Mucosa of descending colon (tissue), 3 donors: ENCODE results near the gene FSHR. TPM values are rescaled to one million over a fixed set of nuclear protein-coding genes. Genes with fewer than 3 reads are reported as not detected.

Source experiments
- ATAC-seq: fragments of 200-7000 bp; cut with Tn5 transposase; one replicate; pipeline ENCODE4 v1.9.1; 2020; ENCODE audit warnings: mild to moderate bottlenecking, moderate library complexity
- DNase-seq, 3 donors: peaks; one replicate each; pipeline ENCODE4 v3.0.0-alpha.2; 2020
- H3K36me3 ChIP-seq: fragments of 200-600 bp; one replicate; pipeline ENCODE4 v1.8.0; 2021; ENCODE audit warnings: low read depth, mild to moderate bottlenecking
- H3K4me1 ChIP-seq: fragments of 200-600 bp; one replicate; pipeline ENCODE4 v1.8.0; 2021; ENCODE audit warnings: low read depth, mild to moderate bottlenecking
- H3K4me3 ChIP-seq: fragments of 200-600 bp; one replicate; pipeline ENCODE4 v1.8.0; 2021; ENCODE audit warnings: mild to moderate bottlenecking
- H3K9me3 ChIP-seq: fragments of 200-600 bp; one replicate; pipeline ENCODE4 v1.8.0; 2021; ENCODE audit warnings: mild to moderate bottlenecking
- intact Hi-C, 2 donors: fragments of 100-400 bp; cut with DNase I in 1 of 2; cut with micrococcal nuclease in 1 of 2; formaldehyde crosslinking; loops; one replicate each; pipeline versions ENCODE4 v1.11.0 to v1.11.1; 2022; cut with DNase I, micrococcal nuclease
- total RNA-seq, 3 donors: library from RNA; stranded (reverse); fragmentation: NEBNext Ultra II Directional in 2 of 3; extraction: Animal tissue kit (Norgen Biotek cat#: 25700) in 2 of 3; gene quantifications; one replicate each; pipeline versions ENCODE4 v1.2.1 to v1.2.4, GENCODE V29; 2021 to 2023
- TF ChIP-seq, protein P1 (sequence below): fragments of 200-600 bp; IDR thresholded peaks from one replicate; pipeline ENCODE4 v1.8.0; 2022; ENCODE audit warnings: antibody characterized with exemption, mild to moderate bottlenecking
- donor health status: DM: no; HTN: no; CAD: no; lungs with moderate emphysema.
- donor health status: DM: no; HTN: no; CAD: no.
- donor health status: DM: no; HTN: yes; CAD: no.

FSHR gene
- total RNA-seq, 3 donors from 2014 or later: not detected

DNA sequence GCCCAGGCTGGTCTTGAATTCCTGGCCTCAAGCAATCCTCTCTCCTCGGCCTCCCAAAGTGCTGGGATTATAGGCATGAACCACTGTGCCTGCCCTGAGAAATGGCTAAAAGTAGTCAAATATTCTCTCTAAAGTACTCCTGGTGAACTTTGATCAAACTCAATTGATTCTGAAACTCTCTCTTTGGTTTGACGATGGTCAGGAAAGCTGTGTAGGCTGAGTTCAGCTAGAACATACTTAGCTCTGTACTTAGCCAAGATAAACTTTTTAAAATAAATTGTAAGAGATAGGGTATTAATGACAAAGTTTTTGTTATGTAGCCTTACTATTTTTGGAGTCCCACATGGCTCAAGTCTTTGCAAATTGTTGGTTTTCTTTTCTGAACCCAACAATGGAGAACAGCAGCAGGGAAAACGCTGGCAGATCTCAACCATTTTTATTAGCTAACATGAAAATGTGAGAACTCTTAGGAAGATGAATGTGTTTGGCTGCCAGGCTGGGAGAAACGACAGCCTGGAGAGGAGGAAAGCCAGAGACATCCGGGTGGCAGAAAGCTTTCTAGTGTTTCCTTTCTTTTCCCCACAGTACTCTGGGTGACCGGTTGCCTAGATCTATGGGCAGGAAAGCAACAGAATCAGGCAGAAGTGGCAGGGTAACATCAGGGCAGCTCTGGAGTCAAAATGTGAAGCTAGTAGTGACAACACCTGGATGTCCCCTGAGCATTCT is 205.8 kb downstream of the FSHR start:
- no peak overlapping the region for H3K4me3 ChIP-seq
- TF ChIP-seq, protein P1, sequence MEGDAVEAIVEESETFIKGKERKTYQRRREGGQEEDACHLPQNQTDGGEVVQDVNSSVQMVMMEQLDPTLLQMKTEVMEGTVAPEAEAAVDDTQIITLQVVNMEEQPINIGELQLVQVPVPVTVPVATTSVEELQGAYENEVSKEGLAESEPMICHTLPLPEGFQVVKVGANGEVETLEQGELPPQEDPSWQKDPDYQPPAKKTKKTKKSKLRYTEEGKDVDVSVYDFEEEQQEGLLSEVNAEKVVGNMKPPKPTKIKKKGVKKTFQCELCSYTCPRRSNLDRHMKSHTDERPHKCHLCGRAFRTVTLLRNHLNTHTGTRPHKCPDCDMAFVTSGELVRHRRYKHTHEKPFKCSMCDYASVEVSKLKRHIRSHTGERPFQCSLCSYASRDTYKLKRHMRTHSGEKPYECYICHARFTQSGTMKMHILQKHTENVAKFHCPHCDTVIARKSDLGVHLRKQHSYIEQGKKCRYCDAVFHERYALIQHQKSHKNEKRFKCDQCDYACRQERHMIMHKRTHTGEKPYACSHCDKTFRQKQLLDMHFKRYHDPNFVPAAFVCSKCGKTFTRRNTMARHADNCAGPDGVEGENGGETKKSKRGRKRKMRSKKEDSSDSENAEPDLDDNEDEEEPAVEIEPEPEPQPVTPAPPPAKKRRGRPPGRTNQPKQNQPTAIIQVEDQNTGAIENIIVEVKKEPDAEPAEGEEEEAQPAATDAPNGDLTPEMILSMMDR: no peak
- ATAC-seq (no peak), DNase-seq (no peak)
- intact Hi-C loops: loop anchor here in 1 of 2 donors (10.0 kb wide), 1 partner anchor 1546 kb away; no protein-coding TSS in a partner anchor
- no peaks in the 10 kb centered on the region for H3K4me1 ChIP-seq
- H3K9me3 ChIP-seq: no peaks in the 10 kb centered on the region
- no peaks in the 10 kb centered on the region for H3K36me3 ChIP-seq

DNA sequence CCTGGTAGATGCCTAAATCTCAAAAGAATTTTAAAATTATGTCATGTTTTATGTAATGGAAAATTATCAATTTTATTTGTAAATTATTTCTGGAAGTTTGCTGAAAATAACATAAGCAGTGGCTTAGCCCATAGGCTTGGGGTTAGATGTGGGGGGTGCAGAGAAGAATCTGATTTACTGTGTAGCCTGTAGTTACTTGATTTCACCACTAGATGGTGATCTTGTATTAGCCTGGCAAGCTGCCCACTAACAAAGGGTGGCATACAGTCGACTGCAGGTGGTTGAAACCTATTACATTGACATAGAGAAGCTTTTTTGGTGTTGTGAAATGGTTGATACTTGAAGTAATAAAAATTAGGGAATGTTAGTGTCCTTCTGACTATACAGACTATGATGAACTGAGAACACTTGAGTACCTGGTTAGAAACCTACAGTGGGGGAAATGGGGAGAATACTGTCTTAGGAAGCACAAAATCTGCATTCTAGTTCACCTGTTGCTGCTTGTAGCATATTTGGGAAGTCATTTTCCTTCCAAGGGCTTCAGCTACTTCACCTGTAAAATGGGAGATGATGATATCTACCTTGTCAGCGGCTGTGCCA is 207.8 kb downstream of the FSHR start:
- Histone ChIP-seq H3K4me1 (no peaks in the 10 kb centered on the region), H3K4me3 (no peak overlapping the region), H3K9me3 (no peaks in the 10 kb centered on the region), H3K36me3 (no peaks in the 10 kb centered on the region)
- TF ChIP-seq, protein P1: peak; percentile 79
- intact Hi-C loops: loop anchor here in 1 of 2 donors (10.0 kb wide), 1 partner anchor 1548 kb away; no protein-coding TSS in a partner anchor
- ATAC-seq (peak; percentile 91), DNase-seq (peak in 1 of 3 donors; percentile 21)

DNA sequence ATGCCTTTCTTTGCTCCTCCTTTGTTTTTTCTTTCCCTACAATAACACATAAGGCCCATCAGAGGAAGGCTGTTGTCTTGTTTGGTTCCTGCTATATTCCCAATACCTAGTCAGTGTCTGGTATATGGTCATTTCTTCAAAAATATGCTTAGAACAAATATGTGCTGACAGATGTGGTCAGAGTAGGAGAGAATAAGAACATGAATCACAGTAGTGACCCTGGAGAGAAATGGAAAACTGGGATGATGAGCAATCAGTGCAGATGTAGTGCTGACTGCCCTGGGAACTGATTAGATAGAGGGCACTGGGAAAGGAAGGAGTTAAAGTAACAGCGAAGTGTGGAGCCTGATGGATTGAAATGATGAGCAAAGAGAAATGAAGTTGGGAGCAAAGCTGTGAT is 209.4 kb downstream of the FSHR start:
- ATAC-seq (no peak), DNase-seq (no peak)
- H3K4me1 ChIP-seq: no peaks in the 10 kb centered on the region
- intact Hi-C loops: loop anchor here in 1 of 2 donors (10.0 kb wide), 1 partner anchor 1550 kb away; no protein-coding TSS in a partner anchor
- no peak overlapping the region for H3K4me3 ChIP-seq
- TF ChIP-seq, protein P1: no peak
- no peaks in the 10 kb centered on the region for H3K9me3 ChIP-seq
- H3K36me3 ChIP-seq: no peaks in the 10 kb centered on the region

DNA sequence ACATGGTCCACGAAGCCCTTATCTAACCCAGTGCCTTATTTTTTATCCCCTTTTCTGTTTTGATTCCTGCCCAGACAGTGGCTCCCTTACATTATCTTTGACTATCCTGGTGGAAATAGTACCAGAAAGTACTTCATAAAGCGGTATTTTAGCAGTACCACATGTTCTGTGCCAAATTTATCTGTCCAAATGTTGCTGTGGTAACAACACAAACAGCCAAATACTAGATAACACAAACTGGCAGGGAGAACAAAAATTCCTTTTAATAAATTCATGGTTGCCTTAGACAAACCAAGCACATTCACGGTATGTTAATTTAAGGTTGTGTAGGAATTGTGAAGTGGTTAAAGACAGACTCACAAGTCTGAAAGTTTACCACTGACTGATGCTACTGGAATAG is 210.9 kb downstream of the FSHR start:
- intact Hi-C loops: loop anchor here in 1 of 2 donors (10.0 kb wide), 1 partner anchor 1551 kb away; no protein-coding TSS in a partner anchor
- ATAC-seq (no peak), DNase-seq (no peak)

DNA sequence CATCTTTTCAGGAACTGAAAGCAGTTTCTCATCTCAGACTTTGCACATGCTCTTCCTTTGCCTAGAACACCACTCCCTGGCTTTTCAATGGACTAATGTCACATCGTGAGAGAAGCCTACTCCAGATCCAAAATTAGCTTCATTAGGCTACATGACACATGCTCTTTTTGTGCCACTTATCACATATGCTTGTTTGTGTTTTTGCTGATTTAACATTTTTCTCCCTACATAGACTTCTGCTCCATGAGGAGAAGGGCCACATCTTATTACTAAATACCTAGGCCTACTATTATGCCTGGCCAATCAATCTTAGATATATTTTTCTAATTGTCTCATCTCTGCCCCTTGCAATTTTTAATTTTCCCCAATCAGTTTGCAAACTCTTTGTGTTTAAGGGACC is 212.4 kb downstream of the FSHR start:
- TF ChIP-seq, protein P1: no peak
- intact Hi-C loops: loop anchor here in 1 of 2 donors (10.0 kb wide), 1 partner anchor 1553 kb away; no protein-coding TSS in a partner anchor
- Histone ChIP-seq H3K4me1 (no peaks in the 10 kb centered on the region), H3K9me3 (no peaks in the 10 kb centered on the region), H3K36me3 (no peaks in the 10 kb centered on the region), H3K4me3 (no peak overlapping the region)
- ATAC-seq (no peak), DNase-seq (no peak)

More for the DNA sequence above, 210.9 kb downstream of the FSHR start:
- Histone ChIP-seq H3K36me3 (no peaks in the 10 kb centered on the region), H3K4me1 (no peaks in the 10 kb centered on the region), H3K4me3 (no peak overlapping the region), H3K9me3 (no peaks in the 10 kb centered on the region)
- TF ChIP-seq, protein P1: no peak
